GM10266 (cell line): ENCODE measurements around the gene RNF166.
A peak's percentile ranks its signal among the peaks of the same experiment; 100 is the strongest.

Experiments
- DNase-seq: peaks from one replicate; pipeline ENCODE4 v3.0.0; 2012; ENCODE audit errors: extremely low spot score
- TF ChIP-seq, protein P1 (sequence below): IDR thresholded peaks from 2 replicates; pipeline ENCODE4 v1.5.1; 2012; ENCODE audit warnings: mild to moderate bottlenecking, low read depth; ENCODE audit not compliant: control insufficient read depth, insufficient read depth; ENCODE audit errors: missing control alignments

RNF166 gene

DNA sequence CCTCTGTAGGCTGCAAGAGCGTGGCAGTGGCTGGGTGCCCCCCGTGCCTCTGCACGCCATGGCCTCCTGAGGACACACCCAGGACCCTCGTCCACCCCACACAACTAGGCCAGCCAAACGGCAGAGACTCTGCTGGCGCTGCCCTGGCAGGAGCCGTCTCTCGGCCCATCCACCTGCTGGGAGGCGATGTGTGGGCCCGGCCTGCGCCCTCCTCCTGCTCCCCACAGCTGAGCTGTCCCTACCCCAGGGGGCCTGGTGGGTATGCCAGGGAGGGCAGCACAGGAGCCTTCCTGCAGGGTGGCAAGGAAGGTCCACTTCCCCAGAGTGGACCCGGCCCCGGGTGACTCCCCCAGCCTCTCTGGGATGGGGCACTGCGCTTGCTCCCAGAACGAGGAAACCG is 7.0 kb downstream of the RNF166 start:
- no peak for DNase-seq
- TF ChIP-seq, protein P1, sequence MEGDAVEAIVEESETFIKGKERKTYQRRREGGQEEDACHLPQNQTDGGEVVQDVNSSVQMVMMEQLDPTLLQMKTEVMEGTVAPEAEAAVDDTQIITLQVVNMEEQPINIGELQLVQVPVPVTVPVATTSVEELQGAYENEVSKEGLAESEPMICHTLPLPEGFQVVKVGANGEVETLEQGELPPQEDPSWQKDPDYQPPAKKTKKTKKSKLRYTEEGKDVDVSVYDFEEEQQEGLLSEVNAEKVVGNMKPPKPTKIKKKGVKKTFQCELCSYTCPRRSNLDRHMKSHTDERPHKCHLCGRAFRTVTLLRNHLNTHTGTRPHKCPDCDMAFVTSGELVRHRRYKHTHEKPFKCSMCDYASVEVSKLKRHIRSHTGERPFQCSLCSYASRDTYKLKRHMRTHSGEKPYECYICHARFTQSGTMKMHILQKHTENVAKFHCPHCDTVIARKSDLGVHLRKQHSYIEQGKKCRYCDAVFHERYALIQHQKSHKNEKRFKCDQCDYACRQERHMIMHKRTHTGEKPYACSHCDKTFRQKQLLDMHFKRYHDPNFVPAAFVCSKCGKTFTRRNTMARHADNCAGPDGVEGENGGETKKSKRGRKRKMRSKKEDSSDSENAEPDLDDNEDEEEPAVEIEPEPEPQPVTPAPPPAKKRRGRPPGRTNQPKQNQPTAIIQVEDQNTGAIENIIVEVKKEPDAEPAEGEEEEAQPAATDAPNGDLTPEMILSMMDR = no peak

- no peak for DNase-seq
- TF ChIP-seq, protein P1 = no peak
Measured at GRCh38 chr16:88698646-88699045, 7.6 kb downstream of the RNF166 start.

DNA sequence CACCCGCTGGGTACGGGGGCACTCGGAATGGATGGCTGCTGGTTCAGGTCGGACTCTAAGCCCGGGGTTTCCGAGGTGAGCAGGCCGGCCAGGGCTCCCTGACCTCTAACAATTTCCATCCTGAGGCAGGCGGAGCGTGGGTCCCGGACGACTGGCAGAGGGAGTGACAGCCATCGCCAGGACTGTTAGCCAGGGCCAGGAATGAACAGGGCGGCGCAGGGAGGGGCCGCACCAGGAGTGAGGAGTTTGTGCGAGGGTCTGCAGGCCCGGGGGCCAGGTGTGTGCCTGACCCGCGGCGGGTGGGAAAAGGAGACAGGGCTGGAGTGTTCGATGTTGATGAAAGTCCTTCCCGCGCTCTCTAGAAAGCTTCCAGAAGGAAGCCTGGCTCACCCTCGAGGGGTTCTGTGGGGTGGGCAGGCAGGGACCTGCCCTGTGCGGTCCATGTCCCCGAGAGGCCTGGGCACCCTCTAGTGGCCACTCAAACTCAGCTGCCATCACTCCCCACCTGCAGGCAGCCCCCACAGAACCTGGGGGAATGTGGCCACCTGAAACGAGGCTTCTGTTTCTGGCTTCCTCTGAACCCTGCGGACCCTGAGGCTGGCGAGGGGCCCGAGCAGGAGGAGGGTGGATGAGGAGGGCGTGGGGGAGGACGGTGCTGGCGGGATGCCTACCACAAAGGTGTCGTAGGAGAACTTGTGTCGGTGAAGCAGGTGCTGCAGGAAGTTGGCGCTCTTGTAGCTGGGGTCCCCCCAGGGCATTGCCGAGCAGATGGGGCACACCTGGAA is 8.2 kb downstream of the RNF166 start:
- no peak for DNase-seq
- TF ChIP-seq, protein P1 = peak; percentile 46

- no peak for DNase-seq
- TF ChIP-seq, protein P1 = no peak
Measured at GRCh38 chr16:88697116-88697830, 8.9 kb downstream of the RNF166 start.

GRCh38 chr16:88696441-88696840 is 9.8 kb downstream of the RNF166 start:
- TF ChIP-seq, protein P1 = no peak
- no peak for DNase-seq

DNA sequence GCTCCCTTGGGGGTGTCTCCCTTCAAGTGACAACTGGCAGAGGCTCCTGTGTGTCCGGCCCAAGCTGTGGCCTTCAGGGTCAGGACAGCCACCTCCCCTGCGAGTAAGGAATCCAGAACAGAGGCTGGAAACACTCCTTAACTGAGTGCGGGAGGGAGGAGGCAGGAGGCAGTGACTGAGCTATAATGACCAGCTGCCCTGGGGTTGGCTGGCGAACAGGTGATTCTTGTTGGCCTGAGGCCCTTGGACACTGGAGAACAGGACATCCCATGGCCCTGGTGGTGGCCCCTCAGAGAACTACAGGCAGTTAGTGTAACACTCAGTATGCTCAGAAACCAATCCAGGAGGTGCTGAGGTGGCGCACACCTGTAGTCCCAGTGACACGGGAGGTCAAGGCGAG is 10.5 kb downstream of the RNF166 start:
- DNase-seq = no peak
- TF ChIP-seq, protein P1 = no peak

GRCh38 chr16:88695218-88695617 is 11.0 kb downstream of the RNF166 start:
- no peak for DNase-seq
- TF ChIP-seq, protein P1 = no peak
